ENCODE data around the gene XPNPEP1. TPM values are rescaled to one million over a fixed set of nuclear protein-coding genes. Genes with fewer than 3 reads are reported as not detected.

XPNPEP1 gene
- total RNA-seq, 3 donors from 2014 or later: 66.6 to 97.7 (median 87.5) TPM

DNA sequence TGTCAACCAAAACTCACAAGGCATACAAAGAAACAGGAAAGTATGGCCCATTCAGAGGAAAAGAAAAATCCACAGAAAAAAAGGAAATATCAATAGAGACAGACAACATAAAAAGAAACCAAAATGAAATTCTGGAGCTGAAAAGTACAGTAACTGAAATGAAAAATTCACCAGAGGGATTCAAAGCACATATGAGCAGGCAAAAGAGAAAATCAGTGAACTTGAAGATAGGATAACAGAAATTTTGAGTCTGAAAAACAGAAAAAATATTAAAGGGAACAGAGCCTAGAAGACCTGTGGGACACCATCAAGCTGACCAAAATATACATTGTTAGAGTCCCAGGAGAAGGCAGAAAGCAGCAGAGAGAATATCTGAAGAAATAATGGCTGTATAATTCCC is 60.6 kb downstream of the XPNPEP1 start:
- TF ChIP-seq, protein P1, sequence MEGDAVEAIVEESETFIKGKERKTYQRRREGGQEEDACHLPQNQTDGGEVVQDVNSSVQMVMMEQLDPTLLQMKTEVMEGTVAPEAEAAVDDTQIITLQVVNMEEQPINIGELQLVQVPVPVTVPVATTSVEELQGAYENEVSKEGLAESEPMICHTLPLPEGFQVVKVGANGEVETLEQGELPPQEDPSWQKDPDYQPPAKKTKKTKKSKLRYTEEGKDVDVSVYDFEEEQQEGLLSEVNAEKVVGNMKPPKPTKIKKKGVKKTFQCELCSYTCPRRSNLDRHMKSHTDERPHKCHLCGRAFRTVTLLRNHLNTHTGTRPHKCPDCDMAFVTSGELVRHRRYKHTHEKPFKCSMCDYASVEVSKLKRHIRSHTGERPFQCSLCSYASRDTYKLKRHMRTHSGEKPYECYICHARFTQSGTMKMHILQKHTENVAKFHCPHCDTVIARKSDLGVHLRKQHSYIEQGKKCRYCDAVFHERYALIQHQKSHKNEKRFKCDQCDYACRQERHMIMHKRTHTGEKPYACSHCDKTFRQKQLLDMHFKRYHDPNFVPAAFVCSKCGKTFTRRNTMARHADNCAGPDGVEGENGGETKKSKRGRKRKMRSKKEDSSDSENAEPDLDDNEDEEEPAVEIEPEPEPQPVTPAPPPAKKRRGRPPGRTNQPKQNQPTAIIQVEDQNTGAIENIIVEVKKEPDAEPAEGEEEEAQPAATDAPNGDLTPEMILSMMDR (IDR thresholded peaks at IDR 0.05): no peak
- Histone ChIP-seq H3K36me3 (ENCODE audit: low read depth) (peaks cover 4% of the 10 kb centered on the region), H3K9me3 (peaks cover 2% of the 10 kb centered on the region), H3K4me1 (ENCODE audit: low read depth) (no peaks in the 10 kb centered on the region), H3K4me3 (no peak overlapping the region)
- DNase-seq (no peak), ATAC-seq (no peak)
- intact Hi-C loops (cut with DNase I, micrococcal nuclease): no loop called here

DNA sequence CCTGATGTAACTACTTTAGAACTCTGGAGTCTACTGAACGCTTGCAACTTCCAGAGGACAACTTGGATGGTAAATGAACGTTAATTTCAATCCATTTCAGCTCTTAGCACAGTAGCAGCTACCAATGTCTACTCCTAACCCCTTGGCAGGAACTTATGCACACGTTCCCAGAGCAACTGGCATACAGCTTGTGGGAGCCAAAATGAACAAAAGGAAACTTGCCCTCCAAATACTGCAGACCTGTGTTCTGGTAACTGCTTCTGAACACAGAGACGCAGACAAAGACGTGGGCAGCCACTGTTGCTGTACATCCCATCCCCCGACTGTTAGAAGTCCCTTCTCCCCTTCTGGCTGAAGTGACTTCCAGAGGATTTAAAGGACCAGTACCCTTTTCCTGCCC is 61.3 kb downstream of the XPNPEP1 start:
- Histone ChIP-seq H3K4me3 (no peak overlapping the region), H3K4me1 (ENCODE audit: low read depth) (no peaks in the 10 kb centered on the region), H3K9me3 (peaks cover 2% of the 10 kb centered on the region), H3K36me3 (ENCODE audit: low read depth) (peaks cover 4% of the 10 kb centered on the region)
- ATAC-seq: no peak
- DNase-seq: no peak
- TF ChIP-seq, protein P1 (IDR thresholded peaks at IDR 0.05): no peak
- intact Hi-C loops (cut with DNase I, micrococcal nuclease): no loop called here

DNA sequence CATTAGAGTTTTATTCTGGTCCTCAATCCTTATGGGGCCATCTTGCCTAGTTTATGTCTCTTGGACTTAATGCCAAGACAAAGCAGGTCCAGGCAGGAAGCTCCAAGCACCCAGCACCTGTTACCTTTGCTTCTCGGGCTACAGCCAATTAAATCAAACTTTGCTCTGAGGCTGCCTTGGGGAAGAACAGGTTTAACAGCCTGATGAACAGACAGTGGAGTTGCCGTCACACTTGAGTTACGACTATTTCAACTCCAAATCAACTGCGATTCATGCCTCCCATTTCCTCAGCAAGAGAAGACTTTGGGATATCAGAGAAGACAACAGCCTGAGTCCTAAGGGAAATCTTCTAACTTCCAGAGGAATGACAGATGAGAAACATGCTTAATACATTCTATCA is 62.2 kb downstream of the XPNPEP1 start:
- Histone ChIP-seq H3K4me3 (no peak overlapping the region), H3K36me3 (ENCODE audit: low read depth) (peaks cover 4% of the 10 kb centered on the region), H3K9me3 (peaks cover 2% of the 10 kb centered on the region), H3K4me1 (ENCODE audit: low read depth) (no peaks in the 10 kb centered on the region)
- ATAC-seq: peak; percentile 42
- intact Hi-C loops (cut with DNase I, micrococcal nuclease): no loop called here
- no peak for DNase-seq
- TF ChIP-seq, protein P1 (IDR thresholded peaks at IDR 0.05): no peak

DNA sequence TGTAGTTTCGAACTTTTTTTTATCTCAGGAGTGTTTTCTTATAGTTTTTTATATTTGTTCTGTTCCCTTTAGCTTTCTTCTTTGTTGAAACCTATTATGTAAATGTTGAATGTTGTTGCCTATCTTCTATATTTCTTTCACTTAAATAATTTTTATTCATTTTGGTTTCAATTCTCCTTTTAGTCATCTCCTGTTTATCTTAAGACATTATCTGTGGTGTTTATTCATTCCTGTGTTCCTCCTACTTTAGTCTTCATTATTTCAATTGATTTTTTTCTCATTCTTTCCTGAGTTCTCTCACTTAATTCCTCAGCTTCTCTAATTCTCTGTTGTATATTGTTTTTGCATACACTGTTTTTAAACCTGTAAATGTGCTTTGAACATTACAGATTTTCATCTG is 64.1 kb downstream of the XPNPEP1 start:
- Histone ChIP-seq H3K9me3 (peaks cover 2% of the 10 kb centered on the region), H3K4me1 (ENCODE audit: low read depth) (no peaks in the 10 kb centered on the region), H3K36me3 (ENCODE audit: low read depth) (no peaks in the 10 kb centered on the region), H3K4me3 (no peak overlapping the region)
- DNase-seq (no peak), ATAC-seq (no peak)
- intact Hi-C loops (cut with DNase I, micrococcal nuclease): no loop called here
- TF ChIP-seq, protein P1 (IDR thresholded peaks at IDR 0.05): no peak

DNA sequence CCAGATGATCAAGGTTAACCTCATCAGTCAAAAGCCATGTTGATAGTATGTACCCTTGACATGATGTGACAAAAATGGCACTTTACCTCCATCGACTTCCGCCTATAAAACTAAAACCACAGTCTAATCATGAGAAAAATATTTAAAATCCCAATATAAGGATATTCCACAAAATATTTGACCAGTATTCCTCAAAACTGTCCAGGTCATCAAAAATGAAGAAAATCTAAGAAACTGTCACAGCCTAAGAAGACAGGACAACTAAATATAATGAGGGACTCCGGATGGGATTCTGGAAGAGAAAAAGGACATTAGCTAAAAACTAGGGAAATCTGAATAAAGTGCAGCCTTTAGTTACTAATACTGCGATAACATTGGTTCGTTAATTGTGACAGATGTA is 67.6 kb downstream of the XPNPEP1 start:
- Histone ChIP-seq H3K9me3 (no peaks in the 10 kb centered on the region), H3K4me1 (ENCODE audit: low read depth) (no peaks in the 10 kb centered on the region), H3K36me3 (ENCODE audit: low read depth) (no peaks in the 10 kb centered on the region), H3K4me3 (no peak overlapping the region)
- TF ChIP-seq, protein P1 (IDR thresholded peaks at IDR 0.05): no peak
- DNase-seq (no peak), ATAC-seq (no peak)
- intact Hi-C loops (cut with DNase I, micrococcal nuclease): no loop called here

DNA sequence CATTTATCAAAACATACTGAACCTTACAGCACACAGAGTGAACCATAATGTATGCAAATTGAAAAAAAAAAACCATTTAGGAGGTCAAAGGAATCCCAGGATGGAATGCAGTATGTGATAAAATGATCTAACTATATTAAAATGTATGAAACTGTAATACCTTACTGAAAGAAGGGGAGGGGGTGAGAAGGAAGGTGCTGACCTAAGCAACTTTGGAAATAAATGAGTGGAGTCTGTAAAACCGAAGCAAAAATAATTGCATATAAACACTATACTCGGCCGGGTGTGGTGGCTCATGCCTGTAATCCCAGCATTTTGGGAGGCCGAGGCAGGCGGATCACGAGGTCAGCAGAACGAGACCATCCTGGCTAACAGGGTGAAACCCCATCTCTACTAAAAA is 69.4 kb downstream of the XPNPEP1 start:
- no peak for ATAC-seq
- Histone ChIP-seq H3K4me1 (ENCODE audit: low read depth) (no peaks in the 10 kb centered on the region), H3K4me3 (no peak overlapping the region), H3K9me3 (no peaks in the 10 kb centered on the region), H3K36me3 (ENCODE audit: low read depth) (no peaks in the 10 kb centered on the region)
- DNase-seq: no peak
- intact Hi-C loops (cut with DNase I, micrococcal nuclease): no loop called here
- TF ChIP-seq, protein P1 (IDR thresholded peaks at IDR 0.05): no peak

All from mucosa of descending colon (tissue), 3 donors.